Femur (tissue), 1 donor: ENCODE measurements around the gene ACTRT2.
A peak's percentile ranks its signal among the peaks of the same experiment; 100 is the strongest.

ENCODE experiments used
- DNase-seq: peaks from one replicate; pipeline ENCODE4 v3.0.0-alpha.2; 2017

The ACTRT2 gene

GRCh38 chr1:3021233-3021671 lies at the start of gene ACTRT2:
TSS of gene ACTRT2 (plus strand) at chr1:3021467. CDS start at chr1:3021687, 220 bp downstream.
- DNase-seq: peak; percentile 11

GRCh38 chr1:2971609-2972008 lies 49.7 kb upstream of the ACTRT2 start:
- DNase-seq: no peak

- DNase-seq: no peak
Observed at GRCh38 chr1:2972011-2972878, 49.0 kb upstream of the ACTRT2 start.

GRCh38 chr1:2972879-2973575 lies 48.2 kb upstream of the ACTRT2 start:
- no peak for DNase-seq

GRCh38 chr1:2973601-2974593 lies 47.4 kb upstream of the ACTRT2 start:
- DNase-seq: peak; percentile 51

- DNase-seq: no peak
Observed at GRCh38 chr1:2974701-2975301, 46.5 kb upstream of the ACTRT2 start.

GRCh38 chr1:2975466-2976179 lies 45.6 kb upstream of the ACTRT2 start:
- no peak for DNase-seq

GRCh38 chr1:2976180-2976562 lies 45.1 kb upstream of the ACTRT2 start:
- no peak for DNase-seq

- DNase-seq: no peak
Observed at GRCh38 chr1:2977886-2978611, 43.2 kb upstream of the ACTRT2 start.

GRCh38 chr1:2978691-2979190 lies 42.5 kb upstream of the ACTRT2 start:
- no peak for DNase-seq

- no peak for DNase-seq
Observed at GRCh38 chr1:2979191-2980072, 41.8 kb upstream of the ACTRT2 start.

GRCh38 chr1:2980073-2980791 lies 41.0 kb upstream of the ACTRT2 start:
- DNase-seq: no peak

- DNase-seq: peak; percentile 19
Observed at GRCh38 chr1:2980849-2981248, 40.4 kb upstream of the ACTRT2 start.

- peak; percentile 8 for DNase-seq
Observed at GRCh38 chr1:2981388-2981787, 39.9 kb upstream of the ACTRT2 start.

- peak; percentile 11 for DNase-seq
Observed at GRCh38 chr1:2981981-2982614, 39.2 kb upstream of the ACTRT2 start.

GRCh38 chr1:2982615-2983318 lies 38.5 kb upstream of the ACTRT2 start:
- DNase-seq: peak; percentile 61

- no peak for DNase-seq
Observed at GRCh38 chr1:2983319-2983705, 38.0 kb upstream of the ACTRT2 start.
